GM18508 (cell line): ENCODE data around the gene SYTL2.
"Not testable (repeated sequence)": the region's sequence is repeated elsewhere in the genome, so short reads cannot be mapped to it uniquely, and the experiment has no call there.

Experiments used
- ATAC-seq: cut with Tn5 transposase; IDR thresholded peaks from one replicate; pipeline ENCODE4 v1.9.1; 2021; ENCODE audit warnings: moderate number of reproducible peaks; ENCODE audit not compliant: insufficient read depth, unreplicated experiment

The SYTL2 gene

GRCh38 chr11:85705800-85706199 lies 105.1 kb downstream of the SYTL2 start:
- no peak for ATAC-seq

- ATAC-seq: no peak
Measured at GRCh38 chr11:85704967-85705366, 106.0 kb downstream of the SYTL2 start.

DNA sequence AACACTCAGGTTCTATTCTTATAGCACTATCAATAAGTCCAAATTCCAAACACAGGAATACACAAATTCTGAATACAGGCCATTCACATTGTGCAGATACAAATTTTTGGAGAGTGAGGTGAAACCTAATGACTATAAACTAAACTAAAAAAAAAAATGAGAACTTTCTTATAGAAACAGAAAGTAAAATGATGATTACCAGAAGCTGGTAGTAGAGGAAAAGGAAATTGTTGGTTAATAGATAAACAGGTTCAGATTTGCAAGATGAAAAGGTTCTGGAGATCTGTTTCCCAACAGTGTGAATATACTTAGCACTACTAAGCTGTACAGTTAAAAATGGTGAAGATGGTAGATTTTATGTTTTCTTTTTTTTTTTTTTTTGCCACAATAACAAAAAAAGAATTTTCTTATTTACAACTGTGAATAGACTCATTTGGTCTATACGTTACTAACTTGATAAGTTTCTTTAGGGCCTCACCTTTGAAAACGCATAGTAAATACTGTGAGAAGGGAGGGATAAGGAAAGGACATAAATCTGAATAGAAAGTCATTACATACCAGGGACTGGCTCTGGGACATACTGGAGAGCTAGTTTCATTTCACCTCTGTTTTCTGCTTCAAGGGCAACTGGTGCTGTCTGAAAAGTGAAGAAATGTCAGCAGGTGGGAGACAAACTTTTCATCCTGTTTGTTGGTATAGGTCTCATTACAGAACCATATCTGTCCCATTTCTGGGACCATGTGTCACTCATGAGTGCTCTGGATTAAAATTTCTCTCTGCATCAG lies 110.8 kb downstream of the SYTL2 start:
- ATAC-seq: peak; percentile 83

- ATAC-seq: no peak
Measured at GRCh38 chr11:85698195-85698594, 112.7 kb downstream of the SYTL2 start.

DNA sequence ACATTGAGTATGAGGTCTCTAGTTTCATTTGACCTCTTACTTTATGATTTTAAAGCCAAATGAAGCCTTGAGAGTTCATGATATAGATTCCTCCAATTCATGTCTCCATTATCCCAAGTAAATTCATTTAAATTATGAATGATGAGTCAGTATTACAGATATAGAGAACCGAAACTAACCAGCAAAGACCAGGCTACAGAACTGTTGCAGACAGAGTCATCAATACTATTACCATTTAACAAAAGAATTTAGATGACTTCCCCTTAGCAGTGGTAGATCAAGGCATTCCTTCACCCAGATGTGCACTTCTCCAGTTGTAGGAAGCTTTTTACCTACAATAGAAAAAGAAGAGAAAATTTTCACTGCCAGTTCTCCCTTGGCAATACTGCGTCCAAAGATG lies 113.2 kb downstream of the SYTL2 start:
- no peak for ATAC-seq

DNA sequence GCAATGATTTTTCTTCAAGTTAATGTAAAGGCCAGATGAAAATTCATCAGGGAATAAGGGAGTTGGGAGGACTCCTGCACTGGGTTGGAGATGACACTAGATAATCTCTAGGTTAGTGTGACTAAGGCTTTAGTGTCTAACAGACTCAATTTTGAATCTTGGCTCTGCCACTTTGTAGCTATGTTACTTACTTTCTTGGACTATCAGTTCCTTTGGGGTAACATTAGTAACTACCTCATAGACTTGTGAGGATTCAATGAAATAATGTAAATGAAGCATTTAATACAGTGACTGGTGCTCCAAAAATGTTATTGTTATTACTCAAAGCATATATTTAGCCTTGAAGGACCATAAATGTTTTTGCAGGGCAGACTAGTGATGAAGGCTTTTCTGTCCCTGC lies 115.4 kb downstream of the SYTL2 start:
- ATAC-seq: no peak

- ATAC-seq: no peak
Measured at GRCh38 chr11:85694385-85694980, 116.5 kb downstream of the SYTL2 start.

GRCh38 chr11:85685820-85686459 lies 125.0 kb downstream of the SYTL2 start, which contains the start of gene CCDC89:
Gene CCDC89 (minus strand): TSS chr11:85686195. CDS start chr11:85686130, 65 bp downstream.
- ATAC-seq: no peak

DNA sequence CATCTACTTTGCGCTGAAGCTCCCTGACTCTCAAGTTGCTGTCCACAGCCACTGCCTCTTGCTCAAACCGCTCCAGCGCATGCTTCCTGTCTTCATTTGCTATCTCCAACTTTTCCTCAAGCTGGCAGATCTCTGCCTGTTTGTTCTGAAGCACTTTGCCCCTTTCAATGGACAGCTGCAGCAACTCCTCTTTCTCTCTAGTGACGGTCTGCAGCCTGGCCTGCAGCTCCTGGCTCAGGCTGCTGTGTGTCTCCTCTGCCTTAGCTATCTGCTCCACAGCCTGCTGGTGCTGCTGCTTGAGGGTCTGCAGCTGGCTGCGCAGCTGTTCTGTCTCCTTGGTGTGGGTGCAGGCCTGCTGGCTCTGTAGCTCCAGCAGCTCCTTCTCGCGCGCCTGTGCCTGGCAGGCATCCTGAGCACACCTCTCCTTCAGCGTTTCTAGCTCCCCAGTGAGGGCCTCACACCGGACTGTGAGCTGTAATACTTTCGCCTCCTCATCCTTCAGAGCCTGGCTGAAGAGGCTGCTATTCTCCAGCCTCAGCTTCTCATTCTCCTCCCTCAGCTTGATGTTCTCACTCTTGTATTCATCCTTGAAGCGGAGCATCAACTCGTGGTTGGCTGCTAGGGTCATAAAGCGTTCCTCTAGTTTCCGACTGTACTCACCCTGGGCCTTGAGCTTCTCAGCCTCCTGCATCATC lies 125.7 kb downstream of the SYTL2 start:
- no peak for ATAC-seq

DNA sequence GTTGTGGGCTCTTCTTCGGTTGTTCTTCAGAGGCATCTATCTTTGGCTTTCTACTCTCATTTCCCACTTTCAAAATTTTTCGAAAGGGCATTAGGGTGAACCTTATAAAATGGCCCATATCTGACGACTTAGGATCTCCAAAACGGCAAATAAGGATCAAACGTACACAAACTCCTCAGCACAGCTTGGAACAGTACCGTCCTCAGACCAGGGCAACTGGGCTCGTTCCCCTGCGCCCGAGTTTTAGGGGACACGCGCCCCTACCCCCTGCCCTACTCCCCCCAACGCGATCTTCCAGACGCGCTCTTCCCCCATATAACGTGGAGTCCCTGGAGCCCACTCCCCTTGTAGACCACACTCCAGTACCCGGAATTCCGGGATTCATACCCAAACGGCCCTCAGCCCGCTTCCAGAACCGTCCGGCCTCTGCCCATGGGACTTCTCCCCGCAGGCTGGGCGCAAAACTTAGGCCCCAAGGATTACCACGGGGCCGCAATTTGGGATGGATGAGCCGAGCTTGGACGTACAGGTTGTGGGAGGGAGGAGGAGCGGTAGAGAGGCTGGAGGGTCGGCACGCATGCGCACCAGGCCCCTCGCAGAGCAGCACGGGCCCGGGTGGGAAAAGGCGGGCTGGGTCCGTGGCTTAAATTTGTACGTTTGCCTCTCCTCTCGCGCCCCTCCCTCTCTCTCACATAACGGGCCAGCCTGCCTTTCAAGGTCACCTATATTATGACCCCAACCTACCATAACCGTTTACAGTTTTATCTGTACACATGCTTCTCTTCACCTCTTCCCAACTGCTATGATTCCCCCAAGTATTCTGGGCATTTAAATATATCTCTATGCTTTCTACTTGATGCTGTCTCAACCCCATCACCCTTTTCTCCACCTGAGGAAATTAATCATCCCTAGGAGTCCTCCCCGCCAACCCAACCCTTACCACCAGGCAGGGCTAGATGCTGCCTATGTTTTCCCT lies 128.3 kb downstream of the SYTL2 start:
- ATAC-seq: no peak

- ATAC-seq: no peak
Measured at GRCh38 chr11:85680897-85681296, 130.0 kb downstream of the SYTL2 start.

- ATAC-seq: no peak
Measured at GRCh38 chr11:85679576-85679975, 131.4 kb downstream of the SYTL2 start.

- ATAC-seq: no peak
Measured at GRCh38 chr11:85673393-85673792, 137.5 kb downstream of the SYTL2 start.

DNA sequence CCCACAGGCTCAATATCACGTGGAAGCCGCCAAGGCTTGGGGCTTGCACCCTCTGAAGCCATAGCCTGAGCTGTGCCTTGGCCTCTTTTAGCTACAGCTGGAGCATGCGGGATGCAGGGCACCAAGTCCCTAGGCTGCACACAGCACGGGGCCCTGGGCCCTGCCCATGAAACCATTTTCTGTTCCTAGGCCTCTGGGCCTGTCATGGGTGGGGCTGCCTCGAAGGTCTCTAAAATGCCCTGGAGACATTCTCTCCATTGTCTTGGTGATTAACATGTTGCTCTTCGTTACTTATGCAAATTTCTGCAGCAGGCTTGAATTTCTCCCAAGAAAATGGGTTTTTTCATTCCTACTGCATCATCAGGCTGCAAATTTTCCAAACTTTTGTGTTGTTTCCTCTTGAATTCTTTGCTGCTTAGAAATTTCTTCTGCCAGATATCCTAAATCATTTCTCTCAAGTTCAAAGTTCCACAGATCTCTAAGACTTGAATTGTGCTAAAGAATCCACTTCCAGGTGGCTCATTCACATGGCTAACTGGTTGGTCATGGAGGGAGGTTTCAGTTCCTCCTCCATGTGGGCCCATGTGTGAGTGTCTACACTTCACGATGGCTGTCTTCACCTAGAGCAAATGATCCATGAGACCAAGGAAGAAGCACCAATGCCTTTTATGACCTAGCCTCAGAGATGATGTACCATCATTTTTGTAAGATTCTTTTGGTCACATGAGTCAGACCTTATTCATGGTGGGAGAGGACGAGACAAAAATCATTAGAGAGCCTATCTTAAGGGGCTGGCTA lies 138.6 kb downstream of the SYTL2 start:
- no peak for ATAC-seq

GRCh38 chr11:85670949-85671663 lies 139.8 kb downstream of the SYTL2 start:
- not testable (repeated sequence) for ATAC-seq

DNA sequence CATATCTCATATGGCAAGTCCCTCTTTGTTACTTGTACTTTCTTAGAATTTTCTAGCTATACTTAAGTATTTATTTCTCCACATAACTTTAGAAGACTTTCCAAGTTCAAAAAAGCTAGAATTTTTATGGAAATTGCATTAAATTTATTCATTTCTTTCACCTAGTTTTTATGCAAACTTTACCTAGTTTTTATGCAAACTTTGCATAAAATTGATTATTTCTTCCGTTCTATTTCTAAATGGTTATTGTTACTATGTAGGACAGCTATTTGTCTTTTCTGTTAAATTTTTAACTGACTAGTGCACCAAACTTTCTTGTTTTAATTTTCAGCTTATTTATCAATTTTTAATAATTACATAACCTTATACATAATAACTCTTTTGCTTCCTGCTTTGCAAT lies 142.8 kb downstream of the SYTL2 start:
- ATAC-seq: no peak

GRCh38 chr11:85666687-85667086 lies 144.3 kb downstream of the SYTL2 start:
- no peak for ATAC-seq

DNA sequence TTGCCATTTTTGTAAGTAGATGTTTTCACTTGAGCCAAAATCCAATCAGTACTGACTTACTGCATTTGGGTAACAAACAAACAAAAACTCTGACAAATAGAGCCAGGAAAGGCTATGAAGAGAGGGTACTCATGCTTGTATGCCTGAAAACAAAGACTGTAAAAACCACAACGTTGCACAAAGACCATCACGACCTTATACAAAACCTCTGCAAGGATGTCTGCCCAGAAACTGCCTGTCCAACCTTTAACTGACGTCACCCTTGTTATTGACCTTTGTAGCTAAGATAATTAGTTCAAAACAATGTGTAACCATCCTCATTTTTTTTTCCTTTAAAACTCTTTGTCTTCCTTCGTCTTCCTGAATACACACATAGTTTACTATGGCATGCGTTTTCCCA lies 145.2 kb downstream of the SYTL2 start:
- ATAC-seq: no peak
